H1 (cell line): ENCODE results near the gene BMF. TPM values are rescaled to one million over a fixed set of nuclear protein-coding genes. Genes with fewer than 3 reads are reported as not detected.

ENCODE experiments used
- CTCF ChIA-PET: fragments of 300-600 bp; sonication (Branson Sonifier 250); formaldehyde crosslinking; loops from one replicate; lab custom pipeline; 2021; ENCODE audit not compliant: partially characterized antibody; lab: Charles Lee
- POLR2A ChIA-PET: fragments of 300-600 bp; sonication (Branson Sonifier 250); formaldehyde crosslinking; loops from one replicate; lab custom pipeline; 2021; ENCODE audit warnings: inconsistent platforms; ENCODE audit not compliant: partially characterized antibody; lab: Charles Lee
- DNase-seq, 2 experiments: peaks; one replicate each; pipeline versions ENCODE4 v3.0.0 to v3.0.0-alpha.2; 2010 to 2022; ENCODE audit warnings: low spot score in 2 of 2, low read depth in 1 of 2, mixed read lengths in 1 of 2
- FAIRE-seq: peaks from 2 replicates; lab custom pipeline; 2011; peaks lifted over from hg19 to GRCh38; lab: Jason Lieb, UNC
- H2AFZ ChIP-seq: 2 replicates; pipeline ENCODE4 v1.8.1; 2012; ENCODE audit warnings: low read length, inconsistent platforms
- H2AK5ac ChIP-seq: 2 replicates; pipeline ENCODE4 v1.6.1; 2013; ENCODE audit warnings: low read depth, low read length
- H2BK120ac ChIP-seq: replicated peaks from 2 replicates; pipeline ENCODE3; 2013; ENCODE audit warnings: low read depth, low read length, inconsistent platforms
- H2BK12ac ChIP-seq: 2 replicates; pipeline ENCODE4 v1.6.1; 2013; ENCODE audit warnings: low read depth, low read length
- H2BK15ac ChIP-seq: 2 replicates; pipeline ENCODE4 v1.6.1; 2013; ENCODE audit warnings: low read length
- H2BK20ac ChIP-seq: 2 replicates; pipeline ENCODE4 v1.6.1; 2013; ENCODE audit warnings: low read length
- H2BK5ac ChIP-seq: 2 replicates; pipeline ENCODE4 v1.6.1; 2013; ENCODE audit warnings: low read depth, low read length
- H3K14ac ChIP-seq: 2 replicates; pipeline ENCODE4 v1.6.1; 2013; ENCODE audit warnings: inconsistent platforms; ENCODE audit not compliant: insufficient read length
- H3K18ac ChIP-seq: 2 replicates; pipeline ENCODE4 v1.6.1; 2013; ENCODE audit warnings: low read length; ENCODE audit errors: extremely low read depth
- H3K23ac ChIP-seq: 2 replicates; pipeline ENCODE4 v1.6.1; 2013; ENCODE audit warnings: inconsistent platforms; ENCODE audit not compliant: insufficient read length
- H3K23me2 ChIP-seq: 2 replicates; pipeline ENCODE4 v1.6.1; 2013; ENCODE audit warnings: low read depth, low read length
- H3K27ac ChIP-seq: 2 replicates; pipeline ENCODE4 v1.6.1; 2011; ENCODE audit warnings: low read depth, low read length, inconsistent platforms
- H3K27me3 ChIP-seq, 4 experiments: replicated peaks in 1 of 4; 1 replicate in 1 of 4; 2 replicates in 3 of 4; pipeline versions ENCODE4 v1.6.1 to v1.8.1; 2011 to 2013; ENCODE audit warnings: low read length in 3 of 4, mild to moderate bottlenecking in 3 of 4, inconsistent platforms in 2 of 4, mixed read lengths in 2 of 4, moderate library complexity in 1 of 4; ENCODE audit not compliant: control insufficient read depth in 3 of 4, insufficient read depth in 3 of 4; ENCODE audit errors: extremely low read depth in 1 of 4
- H3K36me3 ChIP-seq, 4 experiments: 2 replicates each; pipeline versions ENCODE4 v1.6.1 to v1.8.1; 2011 to 2013; ENCODE audit warnings: mild to moderate bottlenecking in 4 of 4, low read length in 3 of 4, moderate library complexity in 2 of 4, control low read depth in 1 of 4, inconsistent platforms in 1 of 4; ENCODE audit not compliant: insufficient read depth in 4 of 4, control insufficient read depth in 2 of 4
- H3K4ac ChIP-seq: replicated peaks from 2 replicates; pipeline ENCODE3; 2013; ENCODE audit warnings: low read length, low read depth, mixed read lengths, inconsistent platforms; ENCODE audit not compliant: insufficient read length
- H3K4me1 ChIP-seq, 4 experiments: replicated peaks in 1 of 4; 1 replicate in 1 of 4; 2 replicates in 3 of 4; pipeline versions ENCODE4 v1.6.1 to v1.8.1; 2011 to 2013; ENCODE audit warnings: low read length in 3 of 4, inconsistent platforms in 2 of 4, mixed read lengths in 1 of 4; ENCODE audit not compliant: insufficient read depth in 4 of 4, control insufficient read depth in 3 of 4
- H3K4me2 ChIP-seq, 2 experiments: 2 replicates each; pipeline versions ENCODE4 v1.6.1 to v1.8.1; 2011 to 2013; ENCODE audit warnings: low read depth in 2 of 2, low read length in 2 of 2, control low read depth in 1 of 2, inconsistent platforms in 1 of 2, mild to moderate bottlenecking in 1 of 2; ENCODE audit not compliant: insufficient read depth in 1 of 2
- H3K4me3 ChIP-seq, 4 experiments: fragments of 200-600, 300-600 bp in 1 of 4; sonication (generic), shearing (Covaris generic), sonication (Bioruptor Twin) in 1 of 4; 2 replicates each; pipeline versions ENCODE4 v1.5.1 to v1.8.1; 2011 to 2016; ENCODE audit warnings: low read length in 4 of 4, low read depth in 3 of 4, control low read depth in 2 of 4, inconsistent platforms in 2 of 4, mild to moderate bottlenecking in 2 of 4, mixed read lengths in 1 of 4, moderate library complexity in 1 of 4; ENCODE audit not compliant: insufficient read depth in 2 of 4; ENCODE audit errors: extremely low read depth in 1 of 4
- H3K56ac ChIP-seq: replicated peaks from 2 replicates; pipeline ENCODE3; 2013; ENCODE audit warnings: low read depth, mild to moderate bottlenecking, mixed read lengths, low read length, inconsistent platforms; ENCODE audit not compliant: insufficient read length
- H3K79me1 ChIP-seq: 2 replicates; pipeline ENCODE4 v1.6.1; 2013; ENCODE audit warnings: low read depth, low read length, control low read depth
- H3K79me2 ChIP-seq, 2 experiments: 2 replicates each; pipeline versions ENCODE4 v1.6.1 to v1.8.1; 2012 to 2013; ENCODE audit warnings: low read length in 2 of 2, mild to moderate bottlenecking in 2 of 2, inconsistent platforms in 1 of 2; ENCODE audit not compliant: insufficient read depth in 2 of 2, control insufficient read depth in 1 of 2
- H3K9ac ChIP-seq, 4 experiments: replicated peaks in 1 of 4; 1 replicate in 1 of 4; 2 replicates in 3 of 4; pipeline versions ENCODE4 v1.6.1 to v1.8.1; 2011 to 2013; ENCODE audit warnings: low read depth in 3 of 4, low read length in 3 of 4, control low read depth in 2 of 4, mild to moderate bottlenecking in 2 of 4, moderate library complexity in 2 of 4, inconsistent platforms in 1 of 4; ENCODE audit errors: extremely low read depth in 1 of 4
- H3K9me3 ChIP-seq, 2 experiments: 2 replicates each; pipeline versions ENCODE4 v1.6.1 to v1.8.1; 2012 to 2013; ENCODE audit warnings: mild to moderate bottlenecking in 2 of 2, moderate library complexity in 2 of 2, control low read depth in 1 of 2, inconsistent platforms in 1 of 2, low read depth in 1 of 2, low read length in 1 of 2, mixed read lengths in 1 of 2; ENCODE audit not compliant: insufficient read depth in 2 of 2
- H4K20me1 ChIP-seq, 2 experiments: replicated peaks in 1 of 2; 2 replicates each; pipeline versions ENCODE3 to v1.8.1; 2011 to 2013; ENCODE audit warnings: inconsistent platforms in 2 of 2, low read length in 2 of 2, mild to moderate bottlenecking in 1 of 2; ENCODE audit not compliant: insufficient read depth in 2 of 2, control insufficient read depth in 1 of 2
- H4K5ac ChIP-seq: 2 replicates; pipeline ENCODE4 v1.6.1; 2013; ENCODE audit warnings: low read length, low read depth, mixed read lengths, inconsistent platforms; ENCODE audit not compliant: insufficient read length
- H4K8ac ChIP-seq: 2 replicates; pipeline ENCODE4 v1.8.0; 2013; ENCODE audit warnings: mild to moderate bottlenecking, moderate library complexity, low read length, inconsistent platforms; ENCODE audit not compliant: insufficient read depth; ENCODE audit errors: extremely low read depth
- H4K91ac ChIP-seq: replicated peaks from 2 replicates; pipeline ENCODE3; 2013; ENCODE audit warnings: low read length, mixed read lengths, inconsistent platforms; ENCODE audit not compliant: insufficient read length
- JUN ChIP-seq: IDR thresholded peaks from 2 replicates; pipeline ENCODE4 v1.6.1; 2011; ENCODE audit warnings: low read depth, mild to moderate bottlenecking, improper control_type of control experiment, low read length
- KDM4A ChIP-seq: IDR thresholded peaks from one replicate; pipeline ENCODE4 v1.7.1; 2012; ENCODE audit warnings: low read depth, mild to moderate bottlenecking, moderate library complexity, low read length, inconsistent platforms; ENCODE audit not compliant: severe bottlenecking
- POLR2A ChIP-seq, 2 experiments: IDR thresholded peaks; 1 replicate in 1 of 2; 2 replicates in 1 of 2; pipeline ENCODE4 v1.6.1; 2011; ENCODE audit warnings: low read depth in 2 of 2, low read length in 2 of 2, mild to moderate bottlenecking in 2 of 2; ENCODE audit errors: control extremely low read depth in 1 of 2
- SP1 ChIP-seq: IDR thresholded peaks from 2 replicates; pipeline ENCODE4 v1.6.1; 2011; ENCODE audit warnings: low read depth, low read length
- TBP ChIP-seq: IDR thresholded peaks from 2 replicates; pipeline ENCODE4 v1.6.1; 2011; ENCODE audit warnings: low read depth, low read length, improper control_type of control experiment
- WGBS, 2 experiments: shearing (Covaris generic) in 1 of 2; methylation state at CpG; one replicate each; pipeline versions ENCODE4 v1.1.6 to v1.1.7; 2013 to 2015; ENCODE audit warnings: low lambda C conversion rate in 2 of 2, mixed read lengths in 2 of 2, inconsistent platforms in 1 of 2, low coverage in 1 of 2, missing lambda C conversion rate in 1 of 2; ENCODE audit not compliant: insufficient replicate concordance in 2 of 2, insufficient coverage in 1 of 2, insufficient read length in 1 of 2; ENCODE audit errors: extremely low coverage in 1 of 2, missing lambda C conversion rate in 1 of 2; 5-methylcytosine and 5-hydroxymethylcytosine counted together
- polyA plus RNA-seq, 7 experiments: library from polyadenylated mRNA; depleted of rRNA in 3 of 7; stranded (reverse) in 5 of 7; unstranded in 2 of 7; fragments of >200 nt in 5 of 7; fragments of 200-250 nt in 2 of 7; gene quantifications; 1 replicate in 5 of 7; 2 replicates in 1 of 7; 4 replicates in 1 of 7; pipeline versions ENCODE4 v1.2.1 to v1.2.3, GENCODE V29; 2011 to 2013; ENCODE audit warnings: missing spikeins in 2 of 7, mixed read lengths in 2 of 7
- total RNA-seq: library from RNA; stranded (reverse); fragmentation: NEBNext Ultra II Directional; extraction: Animal tissue kit (Norgen Biotek cat#: 25700); gene quantifications from 2 replicates; pipeline ENCODE4 v1.2.1, GENCODE V29; 2021

Gene BMF
- total and polyA plus RNA-seq, 2 of the 8 experiments (the other 6 are each of a cell fraction or from before 2014, with no cell fraction given), result 21.2 to 24.2 TPM

- TF ChIP-seq TBP (no peak), JUN (no peak), KDM4A (no peak), POLR2A (IDR thresholded peaks at IDR 0.05; ENCODE audit: control extremely low read depth in 1 of 2, low read depth in 2 of 2, low read length in 2 of 2) (no peak), SP1 (no peak)
- TF ChIP-seq, all 59 proteins: peak for 0
- Histone ChIP-seq H3K18ac (no peak overlapping the region), H2BK5ac (no peak overlapping the region), H3K79me1 (no peaks in the 10 kb centered on the region), H2BK120ac (no peak overlapping the region), H3K4me2 (no peak overlapping the region), H3K4ac (no peak overlapping the region), H3K27me3 (peaks cover 0 to 2% (median 0%) of the 10 kb centered on the region in 4 experiments; a peak in 1 of 7 replicates), H2BK15ac (no peak overlapping the region), H2BK12ac (no peak overlapping the region), H3K4me3 (no peak overlapping the region), H3K23me2 (no peaks in the 10 kb centered on the region; the same call in 1 of the 2 replicates), H3K27ac (no peak overlapping the region), H3K36me3 (no peaks in the 10 kb centered on the region), H4K91ac (no peak overlapping the region), H3K9me3 (no peaks in the 10 kb centered on the region), H4K5ac (no peak overlapping the region), H3K56ac (no peak overlapping the region), H2BK20ac (no peak overlapping the region), H2AK5ac (no peak overlapping the region), H3K14ac (no peak overlapping the region), H4K20me1 (no peaks in the 10 kb centered on the region), H4K8ac (no peak overlapping the region), H2AFZ (no peak overlapping the region), H3K79me2 (no peaks in the 10 kb centered on the region), H3K4me1 (peaks cover 0 to 12% (median 3%) of the 10 kb centered on the region in 4 experiments; a peak in 6 of 7 replicates), H3K9ac (no peak overlapping the region), H3K23ac (no peak overlapping the region)
- ChIA-PET CTCF (interaction anchor here (0.7 to 2.4 kb wide), 4 partner anchors 8 to 59 kb away, joined by 3 to 7 read pairs (median 5); no protein-coding TSS in a partner anchor), POLR2A (interaction anchor here (0.9 kb wide), 1 partner anchor 12 kb away, joined by 3 read pairs; no protein-coding TSS in a partner anchor)
- DNase-seq (no peak), FAIRE-seq (no peak)
- WGBS, 2 experiments, result 86% methylated on average over 8 of the region's 8 CpGs; no CpG with 5 or more reads in 1 of the 2 experiments
Measured at GRCh38 chr15:40064231-40064894, 44.3 kb downstream of the BMF start.
